Measurements from ENCODE around the gene USP50.
"Not testable (repeated sequence)": the region's sequence is repeated elsewhere in the genome, so short reads cannot be mapped to it uniquely, and the experiment has no call there.

Gene USP50

GRCh38 chr15:50546566-50546965 lies at the start of gene USP50:
Gene USP50 (minus strand): TSS chr15:50546666. CDS start chr15:50546525, 141 bp downstream.
- DNase-seq (ENCODE audit: low read depth): no peak

- no peak for DNase-seq (ENCODE audit: low read depth)
Observed at GRCh38 chr15:50594311-50594710, 47.8 kb upstream of the USP50 start.

DNA sequence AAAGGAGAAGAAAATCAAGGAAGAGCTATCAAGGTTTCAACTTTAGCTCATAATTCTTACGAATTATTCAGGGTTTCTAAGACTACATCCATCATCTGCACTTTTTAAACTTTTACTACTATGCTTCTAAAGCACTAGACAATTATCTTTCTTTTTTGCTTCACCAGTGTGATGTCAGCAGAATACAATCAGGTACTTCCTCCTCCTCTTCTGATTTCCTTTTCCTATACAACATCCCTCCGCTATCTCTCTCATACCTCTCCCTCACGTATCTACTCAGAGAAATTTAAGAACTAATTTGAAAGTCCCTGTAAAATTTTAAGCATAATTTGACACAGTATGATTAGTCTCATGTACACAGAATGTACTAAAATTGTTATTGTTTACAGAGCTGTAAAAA lies 47.3 kb upstream of the USP50 start:
- DNase-seq (ENCODE audit: low read depth): no peak

- no peak for DNase-seq (ENCODE audit: low read depth)
Observed at GRCh38 chr15:50590288-50590687, 43.8 kb upstream of the USP50 start.

DNA sequence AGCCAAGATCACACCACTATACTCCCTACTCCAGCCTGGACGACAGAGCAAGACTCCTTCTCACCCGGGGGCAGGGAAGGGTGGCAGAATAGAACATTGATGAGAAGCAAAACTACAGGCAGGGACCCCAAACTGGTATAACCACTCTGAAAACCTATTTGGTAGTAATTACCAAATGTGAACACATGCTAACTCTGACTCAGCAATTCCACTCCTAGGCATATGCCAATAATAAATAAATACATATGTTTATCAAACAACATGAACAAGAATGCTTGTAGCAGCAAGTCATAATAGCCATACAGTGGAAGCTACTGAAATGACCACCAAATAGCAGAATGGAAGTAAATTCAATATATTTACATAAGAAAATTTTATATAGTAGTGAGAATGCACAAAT lies 31.0 kb upstream of the USP50 start:
- no peak for DNase-seq (ENCODE audit: low read depth)

- DNase-seq (ENCODE audit: low read depth): no peak
Observed at GRCh38 chr15:50576166-50576565, 29.7 kb upstream of the USP50 start.

DNA sequence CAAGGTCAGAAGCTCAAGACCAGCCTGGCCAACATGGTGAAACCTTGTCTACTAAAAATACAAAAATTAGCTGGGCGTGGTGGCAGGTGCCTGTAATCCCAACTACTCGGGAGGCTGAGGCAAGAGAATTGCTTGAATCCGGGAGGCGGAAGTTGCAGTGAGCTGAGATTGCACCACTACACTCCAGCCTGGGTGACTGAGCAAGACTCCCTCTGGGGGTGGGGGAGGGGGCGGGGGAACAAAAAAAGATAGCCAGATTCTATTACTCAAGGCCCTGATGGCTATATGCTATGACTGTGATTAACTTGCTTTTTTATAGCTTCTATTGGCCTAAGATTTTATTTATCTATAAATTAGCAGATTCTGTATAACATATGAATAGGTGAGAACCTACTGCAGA lies 27.4 kb upstream of the USP50 start:
- not testable (repeated sequence) for DNase-seq (ENCODE audit: low read depth)

GRCh38 chr15:50563756-50564155 lies 17.3 kb upstream of the USP50 start:
- no peak for DNase-seq (ENCODE audit: low read depth)

DNA sequence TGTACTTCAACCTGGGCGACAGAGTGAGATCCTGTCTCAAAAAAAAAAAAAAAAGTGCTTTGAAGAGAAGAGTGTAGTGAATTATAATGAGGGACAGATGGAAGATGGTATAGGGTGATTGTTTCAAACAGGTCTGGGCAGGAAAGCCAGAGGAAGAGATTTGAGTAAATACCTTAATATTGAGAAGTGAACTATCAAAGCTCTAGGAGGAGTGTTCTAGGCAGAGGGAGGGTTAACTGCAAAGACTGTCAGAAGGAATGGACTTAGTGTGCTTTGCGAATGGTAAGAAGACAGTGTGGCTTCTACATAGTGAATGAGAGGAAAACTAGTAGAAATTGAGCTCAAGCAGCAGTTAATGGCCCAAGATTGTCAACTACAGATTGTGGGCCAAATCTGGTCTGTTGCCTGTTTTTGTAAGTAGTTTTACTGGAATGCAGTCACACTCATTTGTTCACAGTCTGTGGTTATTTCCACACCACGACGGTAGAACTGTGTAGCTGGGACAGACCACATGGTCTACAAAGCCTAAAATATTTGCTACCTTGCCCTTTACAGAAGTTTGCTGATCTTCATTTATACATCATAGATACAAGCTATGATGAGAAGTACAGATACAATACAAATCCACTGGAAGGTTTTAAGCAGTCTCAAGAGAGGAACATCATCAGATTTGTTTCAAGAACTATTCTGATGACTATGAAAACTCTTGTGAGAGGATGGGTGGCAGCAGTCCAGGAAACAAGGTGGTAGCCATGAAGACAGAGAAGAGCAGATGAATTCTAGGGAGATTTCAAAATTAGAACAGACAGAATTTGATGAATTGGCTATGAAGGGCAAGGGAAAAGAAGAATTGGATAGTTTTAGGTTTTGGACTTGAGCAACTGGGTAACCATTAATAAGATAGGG lies 16.5 kb upstream of the USP50 start:
- DNase-seq (ENCODE audit: low read depth): no peak

- no peak for DNase-seq (ENCODE audit: low read depth)
Observed at GRCh38 chr15:50558012-50558411, 11.5 kb upstream of the USP50 start.

- DNase-seq (ENCODE audit: low read depth): no peak
Observed at GRCh38 chr15:50556642-50557371, 10.3 kb upstream of the USP50 start.

DNA sequence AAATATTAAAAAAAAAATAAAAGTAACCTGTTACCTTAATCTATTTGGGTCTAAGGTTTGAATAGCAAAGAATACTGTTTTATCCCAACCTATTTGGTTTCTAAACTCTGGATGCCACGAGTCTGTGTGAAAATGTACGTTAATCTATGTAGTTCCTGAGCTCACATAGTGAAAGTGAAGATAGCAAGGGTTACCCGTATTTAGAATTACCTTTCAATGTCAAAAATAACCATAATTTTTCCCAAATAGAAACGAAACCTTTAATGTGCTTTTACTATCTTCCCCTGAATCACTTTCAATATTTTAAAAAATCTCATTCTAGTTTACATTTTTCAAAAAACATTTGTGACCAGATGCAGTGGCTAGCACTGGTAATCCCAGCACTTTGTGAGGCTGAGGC lies 5.8 kb upstream of the USP50 start:
- no peak for DNase-seq (ENCODE audit: low read depth)

- no peak for DNase-seq (ENCODE audit: low read depth)
Observed at GRCh38 chr15:50549326-50549725, 2.9 kb upstream of the USP50 start.

DNA sequence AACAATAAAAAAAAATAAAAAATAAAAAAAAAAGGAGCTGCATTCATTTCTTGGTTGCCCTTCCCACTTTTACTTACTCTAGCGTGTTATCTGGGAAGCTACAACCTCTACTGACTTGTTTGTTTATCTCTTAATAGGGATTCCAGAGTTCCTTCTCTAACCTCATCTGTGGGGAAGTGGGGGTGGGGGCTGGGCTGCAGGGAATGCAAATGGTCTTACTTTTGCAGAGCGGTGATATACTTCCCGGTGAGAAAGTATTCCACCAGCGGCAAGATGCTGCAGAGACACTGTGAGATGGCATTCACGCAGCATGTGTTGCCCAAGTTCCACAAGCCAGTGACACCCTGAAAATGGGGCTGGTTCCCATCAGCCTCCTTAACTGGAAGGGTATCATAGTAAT lies 2.1 kb downstream of the USP50 start:
- no peak for DNase-seq (ENCODE audit: low read depth)

DNA sequence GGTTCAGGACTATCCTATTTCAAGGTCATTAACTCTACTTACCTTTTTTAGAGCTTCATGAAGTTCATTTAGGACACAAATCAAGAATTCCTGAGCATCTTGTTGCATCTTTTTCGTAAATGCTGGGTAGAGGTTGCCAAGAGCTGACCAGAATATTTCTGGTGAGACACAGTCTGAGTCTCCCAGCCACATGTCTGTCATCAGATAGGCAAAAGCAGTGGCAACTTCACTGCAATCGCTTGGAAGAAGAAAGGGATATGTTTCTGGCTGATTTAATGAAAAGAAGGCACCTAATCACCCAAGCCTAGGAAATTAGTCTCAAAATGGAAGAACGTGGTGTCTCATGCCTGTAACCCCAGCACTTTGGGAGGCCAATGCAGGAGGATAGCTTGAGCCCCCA lies 2.9 kb downstream of the USP50 start:
- no peak for DNase-seq (ENCODE audit: low read depth)

- DNase-seq (ENCODE audit: low read depth): no peak
Observed at GRCh38 chr15:50542887-50543210, 3.6 kb downstream of the USP50 start.

DNA sequence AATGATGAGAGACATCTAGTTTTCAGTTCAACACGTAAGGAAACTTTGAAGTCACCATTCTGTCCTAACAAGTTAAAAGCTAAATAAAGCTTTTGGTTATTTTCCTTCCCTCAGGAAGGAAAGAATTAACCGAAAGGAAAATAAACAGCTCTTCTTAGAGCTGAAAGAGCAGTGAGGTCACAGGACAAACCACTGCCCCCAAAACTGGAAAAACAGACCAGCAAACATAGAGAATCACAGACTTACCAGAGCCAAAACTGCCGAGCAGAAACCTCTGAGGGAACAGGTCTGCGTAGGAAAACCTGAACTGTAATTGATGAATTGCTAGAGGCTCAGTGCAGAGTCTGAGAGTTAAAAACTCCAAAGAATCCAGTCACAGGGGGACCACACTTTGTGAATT lies 14.7 kb downstream of the USP50 start:
- no peak for DNase-seq (ENCODE audit: low read depth)

DNA sequence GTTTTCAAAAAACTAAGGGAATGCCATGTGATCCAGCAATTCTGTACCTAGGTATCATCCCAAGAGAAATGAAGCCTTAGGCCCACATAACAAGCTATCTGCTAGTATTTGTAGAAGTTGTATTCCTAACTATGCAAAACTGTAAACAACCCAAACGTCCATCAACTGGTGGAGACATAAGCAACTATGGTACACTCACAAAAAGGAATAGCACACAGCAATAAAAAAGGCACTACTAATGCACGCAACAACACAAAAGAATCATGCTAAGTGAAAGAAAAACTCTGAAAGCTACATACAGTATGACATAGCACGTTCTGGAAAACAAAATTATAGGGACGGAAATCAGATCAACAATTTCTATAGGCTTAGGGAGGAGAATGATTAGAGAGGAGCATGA lies 15.3 kb downstream of the USP50 start:
- no peak for DNase-seq (ENCODE audit: low read depth)

- peak; percentile 63 for DNase-seq (ENCODE audit: low read depth)
Observed at GRCh38 chr15:50523851-50524251, 22.6 kb downstream of the USP50 start.

DNA sequence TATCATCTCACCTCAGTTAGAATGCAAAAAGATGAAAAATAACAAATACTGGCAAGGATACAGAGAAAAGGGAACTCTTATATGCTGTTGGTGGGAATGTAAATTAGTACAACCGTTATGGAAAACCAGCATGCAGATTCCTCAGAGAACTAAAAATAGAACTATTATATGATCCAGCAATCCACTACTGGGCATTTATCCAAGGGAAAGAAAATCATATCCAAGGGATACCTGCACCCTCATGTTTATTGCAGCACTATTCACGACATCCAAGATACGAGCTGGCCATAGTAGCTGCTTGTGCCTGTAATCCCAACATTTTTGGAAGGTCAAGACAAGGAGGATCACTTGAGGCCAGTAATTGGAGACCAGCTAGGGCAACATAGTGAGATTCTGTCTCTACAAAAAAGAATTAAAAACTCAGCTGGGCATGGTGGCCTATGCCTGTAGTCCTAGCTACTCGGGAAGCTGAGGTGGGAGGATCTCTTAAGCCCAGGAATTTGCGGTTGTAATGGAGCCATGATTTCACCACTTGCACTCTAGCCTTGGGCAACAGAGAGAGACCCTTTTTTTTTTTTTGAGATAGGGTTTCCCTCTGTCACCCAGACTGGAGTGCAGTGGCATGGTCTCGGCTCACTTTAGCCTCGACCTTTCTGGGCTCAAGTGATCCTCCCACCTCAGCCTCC lies 26.6 kb downstream of the USP50 start:
- DNase-seq (ENCODE audit: low read depth): no peak

DNA sequence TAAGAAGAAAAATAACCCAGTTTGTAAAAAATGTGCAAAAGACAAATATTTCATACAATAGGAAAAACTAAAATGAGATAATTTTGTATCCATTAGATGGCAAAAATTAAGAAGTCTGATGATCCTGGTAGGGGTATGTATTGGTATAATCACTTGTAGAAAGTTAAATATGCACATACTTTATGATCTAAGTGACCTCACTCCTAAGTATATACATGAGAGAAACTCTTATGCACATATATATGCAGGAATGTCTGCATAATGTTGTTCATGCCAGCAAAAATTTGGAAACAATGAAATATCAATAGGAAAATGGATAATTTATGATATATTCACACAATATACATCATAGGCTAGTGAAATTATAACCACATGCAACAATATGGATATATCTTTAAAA lies 33.5 kb downstream of the USP50 start:
- no peak for DNase-seq (ENCODE audit: low read depth)

DNA sequence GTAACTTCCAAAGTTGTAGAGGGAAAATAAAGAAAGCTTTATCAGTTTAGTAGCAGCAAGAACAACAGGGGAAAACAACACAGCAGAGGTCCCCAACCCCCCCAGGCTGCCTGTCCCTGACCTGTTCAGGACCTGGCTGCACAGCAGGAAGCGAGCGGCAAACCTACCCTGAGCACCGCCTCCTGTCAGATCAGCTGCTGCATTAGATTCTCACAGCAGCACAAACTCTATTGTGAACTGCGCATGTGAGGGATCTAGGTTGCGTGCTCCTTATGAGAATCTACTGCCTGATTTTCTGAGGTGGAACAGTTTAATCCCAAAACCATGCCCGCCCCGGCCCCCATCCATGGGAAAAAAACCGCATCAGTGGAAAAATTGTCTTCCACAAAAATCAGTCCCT lies 40.3 kb downstream of the USP50 start:
- DNase-seq (ENCODE audit: low read depth): no peak

DNA sequence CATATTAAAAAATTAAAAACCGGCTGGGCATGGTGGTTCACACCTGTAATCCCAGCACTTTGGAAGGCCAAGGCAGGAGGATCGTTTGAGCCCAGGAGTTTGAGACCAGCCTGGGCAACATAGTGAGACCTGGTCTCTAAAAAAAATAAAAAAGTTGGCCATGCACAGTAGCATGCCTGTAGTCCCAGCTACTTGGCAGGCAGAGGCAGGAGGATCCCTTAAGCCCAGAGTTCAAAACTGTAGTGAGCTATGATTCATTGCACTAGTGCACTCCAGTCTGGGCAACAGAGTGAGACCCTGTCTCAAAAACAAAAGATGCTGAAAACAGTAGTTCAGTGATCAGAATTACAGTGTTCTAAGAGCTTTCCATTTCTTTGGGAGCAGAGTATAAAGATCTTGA lies 40.8 kb downstream of the USP50 start:
- not testable (repeated sequence) for DNase-seq (ENCODE audit: low read depth)

Measured in fibroblast of the conjunctiva (primary cell).